Liver (tissue), 9 donors: ENCODE measurements around the gene MRPS23. TPM values are rescaled to one million over a fixed set of nuclear protein-coding genes. Genes with fewer than 3 reads are reported as not detected.

Experiments
- DNase-seq: peaks from one replicate; pipeline ENCODE4 v3.0.0-alpha.2; 2017; ENCODE audit warnings: low spot score
- H3K27ac ChIP-seq, 2 donors: one replicate each; pipeline ENCODE4 v1.7.0; 2013; ENCODE audit warnings: inconsistent platforms in 2 of 2, low read length in 2 of 2, control low read depth in 1 of 2, low read depth in 1 of 2, mild to moderate bottlenecking in 1 of 2
- H3K27me3 ChIP-seq, 4 donors: one replicate each; pipeline versions ENCODE4 v1.6.1 to v1.7.0; 2013; ENCODE audit warnings: low read length in 3 of 4, inconsistent platforms in 1 of 4, mild to moderate bottlenecking in 1 of 4, moderate library complexity in 1 of 4; ENCODE audit not compliant: control insufficient read depth in 4 of 4, insufficient read depth in 4 of 4
- H3K36me3 ChIP-seq, 4 donors: one replicate each; pipeline versions ENCODE4 v1.6.1 to v1.7.0; 2013; ENCODE audit warnings: low read length in 3 of 4, mild to moderate bottlenecking in 3 of 4, low read depth in 1 of 4, moderate library complexity in 1 of 4; ENCODE audit not compliant: control insufficient read depth in 4 of 4, insufficient read depth in 3 of 4
- H3K4me1 ChIP-seq, 4 donors: one replicate each; pipeline versions ENCODE4 v1.6.1 to v1.7.0; 2013; ENCODE audit warnings: low read length in 3 of 4, mild to moderate bottlenecking in 3 of 4, moderate library complexity in 1 of 4; ENCODE audit not compliant: control insufficient read depth in 4 of 4, insufficient read depth in 4 of 4
- H3K4me3 ChIP-seq, 3 donors: one replicate each; pipeline versions ENCODE4 v1.6.1 to v1.7.0; 2013; ENCODE audit warnings: low read length in 3 of 3, control low read depth in 1 of 3, low read depth in 1 of 3, mild to moderate bottlenecking in 1 of 3
- H3K9ac ChIP-seq, 2 donors: one replicate each; pipeline ENCODE4 v1.7.0; 2013; ENCODE audit warnings: low read length in 2 of 2, mild to moderate bottlenecking in 2 of 2, moderate library complexity in 2 of 2, control low read depth in 1 of 2, low read depth in 1 of 2
- H3K9me3 ChIP-seq, 4 donors: one replicate each; pipeline versions ENCODE4 v1.6.1 to v1.7.0; 2013; ENCODE audit warnings: low read length in 3 of 4; ENCODE audit not compliant: control insufficient read depth in 4 of 4
- FOXA2 ChIP-seq: IDR thresholded peaks from 2 replicates; pipeline ENCODE4 v1.6.1; 2016; ENCODE audit warnings: antibody characterized with exemption
- GABPA ChIP-seq, 2 donors: IDR thresholded peaks in 1 of 2; conservative IDR thresholded peaks in 1 of 2; 2 replicates each; pipeline ENCODE4 v1.6.1; 2016; ENCODE audit warnings: antibody characterized with exemption in 2 of 2, mild to moderate bottlenecking in 1 of 2, moderate library complexity in 1 of 2
- HNF4A ChIP-seq, 2 donors: conservative IDR thresholded peaks; 2 replicates each; pipeline ENCODE4 v1.6.1; 2016; ENCODE audit warnings: antibody characterized with exemption in 2 of 2, mild to moderate bottlenecking in 2 of 2
- JUND ChIP-seq, 2 donors: IDR thresholded peaks; 2 replicates each; pipeline ENCODE4 v1.6.1; 2016; ENCODE audit warnings: antibody characterized with exemption in 2 of 2
- NR2F2 ChIP-seq: IDR thresholded peaks from 2 replicates; pipeline ENCODE4 v1.6.1; 2016; ENCODE audit warnings: antibody characterized with exemption
- RAD21 ChIP-seq, 2 donors: IDR thresholded peaks; 2 replicates each; pipeline ENCODE4 v1.6.1; 2016; ENCODE audit warnings: antibody characterized with exemption in 2 of 2, mild to moderate bottlenecking in 2 of 2
- RXRA ChIP-seq, 2 donors: IDR thresholded peaks; 2 replicates each; pipeline ENCODE4 v1.6.1; 2017 to 2018; ENCODE audit warnings: antibody characterized with exemption in 2 of 2, mild to moderate bottlenecking in 1 of 2
- TAF1 ChIP-seq: conservative IDR thresholded peaks from 2 replicates; pipeline ENCODE4 v1.6.1; 2016; ENCODE audit warnings: antibody characterized with exemption, mild to moderate bottlenecking
- YY1 ChIP-seq: IDR thresholded peaks from 2 replicates; pipeline ENCODE4 v1.6.1; 2016; ENCODE audit warnings: antibody characterized with exemption, mild to moderate bottlenecking
- WGBS: extraction: QIAGEN DNeasy Blood & Tissue Kit; methylation state at CpG from one replicate; pipeline ENCODE4 v1.1.7; 2013; 5-methylcytosine and 5-hydroxymethylcytosine counted together
- polyA plus RNA-seq, 2 donors: library from polyadenylated mRNA; stranded (reverse) in 1 of 2; unstranded in 1 of 2; fragments of 200-250 nt in 1 of 2; fragments of >200 nt in 1 of 2; fragmentation: Nextera tagmentation in 1 of 2; extraction: Ambion mirVana in 1 of 2; gene quantifications; one replicate each; pipeline versions ENCODE4 v1.2.1 to v1.2.3, GENCODE V29; 2013 to 2015
- total RNA-seq, 2 donors: library from RNA; depleted of rRNA; stranded (reverse); fragments of >200 nt; gene quantifications; one replicate each; pipeline ENCODE4 v1.2.3, GENCODE V29; 2014
- TF ChIP-seq, protein P1 (sequence below): IDR thresholded peaks from 2 replicates; pipeline ENCODE4 v1.6.1; 2016; ENCODE audit warnings: antibody characterized with exemption, mild to moderate bottlenecking
- TF ChIP-seq, protein P2 (sequence below): IDR thresholded peaks from 2 replicates; pipeline ENCODE4 v1.6.1; 2016; ENCODE audit warnings: antibody characterized with exemption
- TF ChIP-seq, protein P3 (sequence below): fragments of 150-350 bp; IDR thresholded peaks from 2 replicates; pipeline ENCODE4 v1.5.1; 2017; ENCODE audit warnings: improper control_type of control experiment, low read depth, low read length; ENCODE audit not compliant: missing input control
- TF ChIP-seq, protein P4 (sequence below): IDR thresholded peaks from 2 replicates; pipeline ENCODE4 v1.6.1; 2016; ENCODE audit warnings: antibody characterized with exemption
- TF ChIP-seq, protein P5 (sequence below): IDR thresholded peaks from 2 replicates; pipeline ENCODE4 v1.6.1; 2016; ENCODE audit warnings: antibody characterized with exemption
- donor health status: healthy.
- donor health status: healthy.
- donor health status: healthy.
- donor health status: healthy.
- donor health status: healthy.

MRPS23 gene
- total and polyA plus RNA-seq, 4 donors, result 9.8 to 24.3 (median 16.9) TPM

DNA sequence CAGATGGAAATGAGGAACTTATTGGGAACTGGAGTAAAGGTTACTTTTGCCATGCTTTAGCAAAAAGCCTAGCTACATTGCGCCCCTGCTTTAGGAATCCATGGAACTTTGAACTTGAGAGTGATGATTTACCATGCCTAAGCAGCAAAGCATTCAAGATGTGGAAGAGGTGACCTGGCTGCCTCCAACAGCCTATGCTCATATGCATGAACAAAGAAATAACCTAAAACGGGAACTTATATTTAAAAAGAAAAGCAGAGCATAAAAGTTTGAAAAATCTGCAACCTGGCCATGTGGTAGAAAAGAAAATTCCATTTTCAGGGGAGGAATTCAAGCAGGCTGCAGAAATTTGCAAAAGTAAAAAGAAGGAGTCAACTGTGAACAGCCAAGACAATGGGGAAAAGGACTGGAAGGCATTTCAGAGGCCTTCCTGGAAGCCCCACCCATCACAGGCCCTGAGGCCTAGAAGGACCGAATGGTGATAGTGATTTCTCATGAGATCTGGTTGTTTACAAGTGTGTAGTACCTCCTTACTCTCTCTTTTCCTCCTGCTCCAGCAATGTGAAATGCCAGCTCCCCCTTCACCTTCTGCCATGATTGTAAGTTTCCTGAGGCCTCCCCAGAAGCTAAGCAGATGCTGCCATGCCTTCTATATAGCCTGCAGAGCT is 48.7 kb downstream of the MRPS23 start:
- no peak overlapping the region for H3K4me3 ChIP-seq
- H3K4me1 ChIP-seq, result no peaks in the 10 kb centered on the region
- H3K9ac ChIP-seq, result no peak overlapping the region
- H3K27me3 ChIP-seq, result no peaks in the 10 kb centered on the region
- TF ChIP-seq TAF1, result no peak
- TF ChIP-seq, protein P1, sequence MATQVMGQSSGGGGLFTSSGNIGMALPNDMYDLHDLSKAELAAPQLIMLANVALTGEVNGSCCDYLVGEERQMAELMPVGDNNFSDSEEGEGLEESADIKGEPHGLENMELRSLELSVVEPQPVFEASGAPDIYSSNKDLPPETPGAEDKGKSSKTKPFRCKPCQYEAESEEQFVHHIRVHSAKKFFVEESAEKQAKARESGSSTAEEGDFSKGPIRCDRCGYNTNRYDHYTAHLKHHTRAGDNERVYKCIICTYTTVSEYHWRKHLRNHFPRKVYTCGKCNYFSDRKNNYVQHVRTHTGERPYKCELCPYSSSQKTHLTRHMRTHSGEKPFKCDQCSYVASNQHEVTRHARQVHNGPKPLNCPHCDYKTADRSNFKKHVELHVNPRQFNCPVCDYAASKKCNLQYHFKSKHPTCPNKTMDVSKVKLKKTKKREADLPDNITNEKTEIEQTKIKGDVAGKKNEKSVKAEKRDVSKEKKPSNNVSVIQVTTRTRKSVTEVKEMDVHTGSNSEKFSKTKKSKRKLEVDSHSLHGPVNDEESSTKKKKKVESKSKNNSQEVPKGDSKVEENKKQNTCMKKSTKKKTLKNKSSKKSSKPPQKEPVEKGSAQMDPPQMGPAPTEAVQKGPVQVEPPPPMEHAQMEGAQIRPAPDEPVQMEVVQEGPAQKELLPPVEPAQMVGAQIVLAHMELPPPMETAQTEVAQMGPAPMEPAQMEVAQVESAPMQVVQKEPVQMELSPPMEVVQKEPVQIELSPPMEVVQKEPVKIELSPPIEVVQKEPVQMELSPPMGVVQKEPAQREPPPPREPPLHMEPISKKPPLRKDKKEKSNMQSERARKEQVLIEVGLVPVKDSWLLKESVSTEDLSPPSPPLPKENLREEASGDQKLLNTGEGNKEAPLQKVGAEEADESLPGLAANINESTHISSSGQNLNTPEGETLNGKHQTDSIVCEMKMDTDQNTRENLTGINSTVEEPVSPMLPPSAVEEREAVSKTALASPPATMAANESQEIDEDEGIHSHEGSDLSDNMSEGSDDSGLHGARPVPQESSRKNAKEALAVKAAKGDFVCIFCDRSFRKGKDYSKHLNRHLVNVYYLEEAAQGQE, result no peak
- TF ChIP-seq RAD21 (IDR thresholded peaks at IDR 0.05), result no peak
- TF ChIP-seq, protein P2, sequence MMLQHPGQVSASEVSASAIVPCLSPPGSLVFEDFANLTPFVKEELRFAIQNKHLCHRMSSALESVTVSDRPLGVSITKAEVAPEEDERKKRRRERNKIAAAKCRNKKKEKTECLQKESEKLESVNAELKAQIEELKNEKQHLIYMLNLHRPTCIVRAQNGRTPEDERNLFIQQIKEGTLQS, result no peak
- TF ChIP-seq GABPA (IDR thresholded peaks at IDR 0.05 in 1 of 2, conservative IDR thresholded peaks at IDR 0.05 in 1 of 2), result no peak
- H3K9me3 ChIP-seq, result no peaks in the 10 kb centered on the region
- DNase-seq, result no peak
- H3K27ac ChIP-seq, result no peak overlapping the region
- no peaks in the 10 kb centered on the region for H3K36me3 ChIP-seq
- WGBS, result 92% methylated on average over 3 of the region's 3 CpGs

DNA sequence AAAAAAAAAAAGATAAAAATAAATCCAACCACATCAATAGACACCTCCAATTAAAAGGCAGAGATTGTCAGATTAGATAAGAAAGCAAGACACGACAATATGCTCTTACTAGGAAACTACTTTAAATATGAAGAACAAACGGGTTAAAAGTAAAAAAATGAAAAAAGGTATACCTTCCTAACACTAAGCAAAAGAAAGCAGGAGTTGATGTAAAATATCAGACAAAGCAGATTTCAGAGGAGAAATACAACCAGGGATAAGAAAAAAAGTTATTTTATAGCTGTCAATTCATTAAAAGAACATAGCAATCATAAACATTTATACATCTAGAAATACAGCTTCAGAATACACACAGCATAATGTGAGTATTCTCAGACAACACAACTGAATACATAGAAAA is 55.0 kb downstream of the MRPS23 start:
- H3K27me3 ChIP-seq, result peaks cover 0 to 2% (median under 1%) of the 10 kb centered on the region in 4 donors
- H3K9ac ChIP-seq, result no peak overlapping the region
- no peaks in the 10 kb centered on the region for H3K36me3 ChIP-seq
- DNase-seq, result no peak
- H3K4me3 ChIP-seq, result no peak overlapping the region
- no peak overlapping the region for H3K27ac ChIP-seq
- no peaks in the 10 kb centered on the region for H3K9me3 ChIP-seq
- H3K4me1 ChIP-seq, result no peaks in the 10 kb centered on the region
- no peak for TF ChIP-seq TAF1
- no peak for TF ChIP-seq YY1
- TF ChIP-seq FOXA2, result no peak
- TF ChIP-seq, protein P3, sequence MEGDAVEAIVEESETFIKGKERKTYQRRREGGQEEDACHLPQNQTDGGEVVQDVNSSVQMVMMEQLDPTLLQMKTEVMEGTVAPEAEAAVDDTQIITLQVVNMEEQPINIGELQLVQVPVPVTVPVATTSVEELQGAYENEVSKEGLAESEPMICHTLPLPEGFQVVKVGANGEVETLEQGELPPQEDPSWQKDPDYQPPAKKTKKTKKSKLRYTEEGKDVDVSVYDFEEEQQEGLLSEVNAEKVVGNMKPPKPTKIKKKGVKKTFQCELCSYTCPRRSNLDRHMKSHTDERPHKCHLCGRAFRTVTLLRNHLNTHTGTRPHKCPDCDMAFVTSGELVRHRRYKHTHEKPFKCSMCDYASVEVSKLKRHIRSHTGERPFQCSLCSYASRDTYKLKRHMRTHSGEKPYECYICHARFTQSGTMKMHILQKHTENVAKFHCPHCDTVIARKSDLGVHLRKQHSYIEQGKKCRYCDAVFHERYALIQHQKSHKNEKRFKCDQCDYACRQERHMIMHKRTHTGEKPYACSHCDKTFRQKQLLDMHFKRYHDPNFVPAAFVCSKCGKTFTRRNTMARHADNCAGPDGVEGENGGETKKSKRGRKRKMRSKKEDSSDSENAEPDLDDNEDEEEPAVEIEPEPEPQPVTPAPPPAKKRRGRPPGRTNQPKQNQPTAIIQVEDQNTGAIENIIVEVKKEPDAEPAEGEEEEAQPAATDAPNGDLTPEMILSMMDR, result no peak
- TF ChIP-seq, protein P4, sequence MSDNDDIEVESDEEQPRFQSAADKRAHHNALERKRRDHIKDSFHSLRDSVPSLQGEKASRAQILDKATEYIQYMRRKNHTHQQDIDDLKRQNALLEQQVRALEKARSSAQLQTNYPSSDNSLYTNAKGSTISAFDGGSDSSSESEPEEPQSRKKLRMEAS, result no peak
- TF ChIP-seq, protein P1, result no peak
- no peak for TF ChIP-seq NR2F2
- no peak for TF ChIP-seq RXRA (IDR thresholded peaks at IDR 0.05)
- no peak for TF ChIP-seq JUND (IDR thresholded peaks at IDR 0.05)
- no peak for TF ChIP-seq HNF4A (conservative IDR thresholded peaks at IDR 0.05)
- TF ChIP-seq GABPA (IDR thresholded peaks at IDR 0.05 in 1 of 2, conservative IDR thresholded peaks at IDR 0.05 in 1 of 2), result no peak
- TF ChIP-seq, protein P2, result no peak
- TF ChIP-seq, protein P5, sequence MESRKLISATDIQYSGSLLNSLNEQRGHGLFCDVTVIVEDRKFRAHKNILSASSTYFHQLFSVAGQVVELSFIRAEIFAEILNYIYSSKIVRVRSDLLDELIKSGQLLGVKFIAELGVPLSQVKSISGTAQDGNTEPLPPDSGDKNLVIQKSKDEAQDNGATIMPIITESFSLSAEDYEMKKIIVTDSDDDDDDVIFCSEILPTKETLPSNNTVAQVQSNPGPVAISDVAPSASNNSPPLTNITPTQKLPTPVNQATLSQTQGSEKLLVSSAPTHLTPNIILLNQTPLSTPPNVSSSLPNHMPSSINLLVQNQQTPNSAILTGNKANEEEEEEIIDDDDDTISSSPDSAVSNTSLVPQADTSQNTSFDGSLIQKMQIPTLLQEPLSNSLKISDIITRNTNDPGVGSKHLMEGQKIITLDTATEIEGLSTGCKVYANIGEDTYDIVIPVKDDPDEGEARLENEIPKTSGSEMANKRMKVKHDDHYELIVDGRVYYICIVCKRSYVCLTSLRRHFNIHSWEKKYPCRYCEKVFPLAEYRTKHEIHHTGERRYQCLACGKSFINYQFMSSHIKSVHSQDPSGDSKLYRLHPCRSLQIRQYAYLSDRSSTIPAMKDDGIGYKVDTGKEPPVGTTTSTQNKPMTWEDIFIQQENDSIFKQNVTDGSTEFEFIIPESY, result no peak
- WGBS, result 71% methylated on average over 2 of the region's 2 CpGs
